ENCODE data around the gene PCDHB11. TPM values are rescaled to one million over a fixed set of nuclear protein-coding genes. Genes with fewer than 3 reads are reported as not detected.
"Not testable (repeated sequence)": the region's sequence is repeated elsewhere in the genome, so short reads cannot be mapped to it uniquely, and the experiment has no call there.

Gene PCDHB11
- total and polyA plus RNA-seq, 2 of the 8 experiments (the other 6 are each of a cell fraction or from before 2014, with no cell fraction given), result 0.50 to 0.86 TPM

GRCh38 chr5:141192110-141192725 lies 7.2 kb upstream of the PCDHB11 start, which contains the start of gene PCDHB10 (continued):
- no peak for TF ChIP-seq EZH2 (IDR thresholded peaks at IDR 0.05; ENCODE audit: low read depth, low read length, severe bottlenecking)
- TF ChIP-seq RAD21 (IDR thresholded peaks at IDR 0.05 in 1 of 2, conservative IDR thresholded peaks at IDR 0.05 in 1 of 2; ENCODE audit: low read depth in 2 of 2, low read length in 2 of 2), result peak; percentile 82 to 84
- TF ChIP-seq ZNF274 (IDR thresholded peaks at IDR 0.05; ENCODE audit: borderline replicate concordance, extremely low read depth, low read length), result no peak
- no peak for TF ChIP-seq POLR2AphosphoS5 (IDR thresholded peaks at IDR 0.05; ENCODE audit: low read depth, low read length)
- no peak for TF ChIP-seq SIRT6 (IDR thresholded peaks at IDR 0.05; ENCODE audit: low read length)

- H4K91ac ChIP-seq (replicated peaks; ENCODE audit: insufficient read length, low read length); H4K5ac ChIP-seq (ENCODE audit: insufficient read length, low read depth, low read length); H4K8ac ChIP-seq (ENCODE audit: extremely low read depth, insufficient read depth, low read length); H3K4ac ChIP-seq (replicated peaks; ENCODE audit: insufficient read length, low read depth, low read length); H2BK120ac ChIP-seq (replicated peaks; ENCODE audit: low read depth, low read length); H2AK5ac ChIP-seq (ENCODE audit: low read depth, low read length); H3K23me2 ChIP-seq (ENCODE audit: low read depth, low read length); DNase-seq (ENCODE audit: low read depth in 1 of 2, low spot score in 2 of 2); H3K4me2 ChIP-seq (ENCODE audit: insufficient read depth in 1 of 2, low read depth in 2 of 2, low read length in 2 of 2); H3K4me3 ChIP-seq (ENCODE audit: extremely low read depth in 1 of 4, insufficient read depth in 2 of 4, low read depth in 3 of 4, low read length in 4 of 4); H3K23ac ChIP-seq (ENCODE audit: insufficient read length); H3K79me1 ChIP-seq (ENCODE audit: low read depth, low read length); H3K79me2 ChIP-seq (ENCODE audit: control insufficient read depth in 1 of 2, insufficient read depth in 2 of 2, low read length in 2 of 2); H2AFZ ChIP-seq (ENCODE audit: low read length); POLR2A ChIA-PET (ENCODE audit: partially characterized antibody); H2BK20ac ChIP-seq (ENCODE audit: low read length); H3K18ac ChIP-seq (ENCODE audit: extremely low read depth, low read length); H3K56ac ChIP-seq (replicated peaks; ENCODE audit: insufficient read length, low read depth, low read length); H2BK15ac ChIP-seq (ENCODE audit: low read length); H3K9ac ChIP-seq (replicated peaks in 1 of 4; ENCODE audit: extremely low read depth in 1 of 4, low read depth in 3 of 4, low read length in 3 of 4); H3K27ac ChIP-seq (ENCODE audit: low read depth, low read length); H4K20me1 ChIP-seq (replicated peaks in 1 of 2; ENCODE audit: control insufficient read depth in 1 of 2, insufficient read depth in 2 of 2, low read length in 2 of 2); H3K27me3 ChIP-seq (replicated peaks in 1 of 4; ENCODE audit: control insufficient read depth in 3 of 4, extremely low read depth in 1 of 4, insufficient read depth in 3 of 4, low read length in 3 of 4); H3K14ac ChIP-seq (ENCODE audit: insufficient read length); H3K4me1 ChIP-seq (replicated peaks in 1 of 4; ENCODE audit: control insufficient read depth in 3 of 4, insufficient read depth in 4 of 4, low read length in 3 of 4); H3K9me3 ChIP-seq (ENCODE audit: insufficient read depth in 2 of 2, low read depth in 1 of 2, low read length in 1 of 2); H2BK5ac ChIP-seq (ENCODE audit: low read depth, low read length); FAIRE-seq; H2BK12ac ChIP-seq (ENCODE audit: low read depth, low read length); H3K36me3 ChIP-seq (ENCODE audit: control insufficient read depth in 2 of 4, insufficient read depth in 4 of 4, low read length in 3 of 4): not testable (repeated sequence)
- CTCF ChIA-PET (ENCODE audit: partially characterized antibody), result interaction anchor here (6.0 kb wide), 1 partner anchor 12 kb away, joined by 39 read pairs; the partner anchor contains the start of gene PCDHB16
- 91% methylated on average over 6 of the region's 37 CpGs; no CpG with 5 or more reads in 1 of the 2 experiments for WGBS, 2 experiments (ENCODE audit: extremely low coverage in 1 of 2, insufficient coverage in 1 of 2, insufficient read length in 1 of 2, insufficient replicate concordance in 2 of 2, low coverage in 1 of 2, low lambda C conversion rate in 2 of 2, missing lambda C conversion rate in 1 of 2)
Observed at GRCh38 chr5:141194332-141194731, 5.1 kb upstream of the PCDHB11 start.
